Endothelial cell of umbilical vein (primary cell): ENCODE results near the gene TTC22. TPM values are rescaled to one million over a fixed set of nuclear protein-coding genes. Genes with fewer than 3 reads are reported as not detected.

Experiments
- BruUV-seq: library from RNA; stranded (reverse); fragments of 400-500 nt; replicated peaks from 2 replicates; lab custom pipeline; 2021; lab: Mats Ljungman, UMichigan
- CTCF ChIA-PET: fragments of 300-600, 350-600 bp; sonication (Branson Sonifier 250); formaldehyde crosslinking; loops from one replicate; lab custom pipeline; 2021; ENCODE audit warnings: antibody characterized with exemption, inconsistent platforms; lab: Charles Lee
- POLR2A ChIA-PET: fragments of 300-600, 350-600 bp; sonication (Branson Sonifier 250); formaldehyde crosslinking; loops from one replicate; lab custom pipeline; 2021; ENCODE audit warnings: antibody characterized with exemption, inconsistent platforms; lab: Charles Lee
- DNase-seq: peaks from one replicate; pipeline ENCODE4 v3.0.0-alpha.2; 2011; ENCODE audit warnings: low read depth, low spot score
- FAIRE-seq: peaks from 2 replicates; lab custom pipeline; 2011; peaks lifted over from hg19 to GRCh38; lab: Jason Lieb, UNC
- H2AFZ ChIP-seq: 2 replicates; pipeline ENCODE4 v1.6.0; 2012; ENCODE audit warnings: low read depth, low read length, control low read depth, inconsistent platforms
- H3K27ac ChIP-seq: 2 replicates; pipeline ENCODE4 v1.5.1; 2011; ENCODE audit warnings: low read depth, mild to moderate bottlenecking, control low read depth, low read length, moderate library complexity; ENCODE audit not compliant: insufficient read depth
- H3K27me3 ChIP-seq, 2 experiments: 2 replicates each; pipeline versions ENCODE4 v1.6.0 to v1.6.1; 2011; ENCODE audit warnings: low read length in 2 of 2, mixed read lengths in 1 of 2; ENCODE audit not compliant: control insufficient read depth in 2 of 2, insufficient read depth in 2 of 2
- H3K36me3 ChIP-seq, 2 experiments: 2 replicates in 1 of 2; 3 replicates in 1 of 2; pipeline ENCODE4 v1.5.1; 2011; ENCODE audit warnings: low read length in 2 of 2, mild to moderate bottlenecking in 1 of 2, moderate library complexity in 1 of 2; ENCODE audit not compliant: control insufficient read depth in 2 of 2, insufficient read depth in 2 of 2; ENCODE audit errors: extremely low read depth in 1 of 2
- H3K4me1 ChIP-seq: 3 replicates; pipeline ENCODE4 v1.5.1; 2011; ENCODE audit warnings: mild to moderate bottlenecking, low read length; ENCODE audit not compliant: control insufficient read depth, insufficient read depth; ENCODE audit errors: extremely low read depth
- H3K4me2 ChIP-seq: 2 replicates; pipeline ENCODE4 v1.6.1; 2011; ENCODE audit warnings: low read length, control low read depth, mixed read lengths; ENCODE audit not compliant: insufficient read depth
- H3K4me3 ChIP-seq, 3 experiments: fragments of 200-600 bp in 1 of 3; sonication (generic), shearing (Covaris generic) in 1 of 3; replicated peaks in 1 of 3; 2 replicates each; pipeline ENCODE4 v1.5.1; 2011 to 2016; ENCODE audit warnings: control low read depth in 3 of 3, low read length in 3 of 3, mild to moderate bottlenecking in 2 of 3, inconsistent platforms in 1 of 3, low read depth in 1 of 3, moderate library complexity in 1 of 3; ENCODE audit not compliant: insufficient read depth in 1 of 3
- H3K79me2 ChIP-seq: 2 replicates; pipeline ENCODE4 v1.6.0; 2012; ENCODE audit warnings: low read length, inconsistent platforms; ENCODE audit not compliant: control insufficient read depth, insufficient read depth
- H3K9ac ChIP-seq: replicated peaks from 2 replicates; pipeline ENCODE3; 2011; ENCODE audit warnings: low read length, control low read depth; ENCODE audit not compliant: insufficient read depth; ENCODE audit errors: extremely low read depth
- H3K9me1 ChIP-seq: replicated peaks from 3 replicates; pipeline ENCODE4 v1.6.0; 2011; ENCODE audit warnings: mild to moderate bottlenecking, low read length; ENCODE audit not compliant: control insufficient read depth, insufficient read depth; ENCODE audit errors: extremely low read depth
- H3K9me3 ChIP-seq: replicated peaks from 2 replicates; pipeline ENCODE4 v1.5.1; 2012; ENCODE audit warnings: low read length, inconsistent platforms; ENCODE audit not compliant: control insufficient read depth, insufficient read depth
- H4K20me1 ChIP-seq: replicated peaks from 2 replicates; pipeline ENCODE3; 2011; ENCODE audit warnings: mild to moderate bottlenecking, low read length; ENCODE audit not compliant: control insufficient read depth, insufficient read depth; ENCODE audit errors: extremely low read depth
- CTCF ChIP-seq, 2 donors: IDR thresholded peaks; 1 replicate in 1 of 2; 2 replicates in 1 of 2; pipeline ENCODE4 v1.5.1; 2011; ENCODE audit warnings: low read length in 2 of 2, mild to moderate bottlenecking in 2 of 2, moderate library complexity in 2 of 2, control low read depth in 1 of 2, inconsistent platforms in 1 of 2, low read depth in 1 of 2; ENCODE audit not compliant: insufficient read depth in 1 of 2; ENCODE audit errors: extremely low read depth in 1 of 2
- EZH2 ChIP-seq: IDR thresholded peaks from 2 replicates; pipeline ENCODE4 v1.6.1; 2012; ENCODE audit warnings: borderline replicate concordance, low read depth, mild to moderate bottlenecking, moderate library complexity, low read length, inconsistent platforms; ENCODE audit not compliant: severe bottlenecking
- FOS ChIP-seq: IDR thresholded peaks from 2 replicates; pipeline ENCODE4 v1.6.1; 2011; ENCODE audit warnings: mild to moderate bottlenecking, low read length, moderate library complexity, borderline replicate concordance; ENCODE audit not compliant: insufficient read depth
- GATA2 ChIP-seq: IDR thresholded peaks from 2 replicates; pipeline ENCODE4 v1.7.0; 2011; ENCODE audit warnings: low read depth, mild to moderate bottlenecking, moderate library complexity, mixed read lengths, low read length; ENCODE audit not compliant: insufficient read length, insufficient read depth
- JUN ChIP-seq: IDR thresholded peaks from 2 replicates; pipeline ENCODE4 v1.6.1; 2011; ENCODE audit warnings: borderline replicate concordance, low read depth; ENCODE audit not compliant: insufficient read length, insufficient read depth
- MAX ChIP-seq: IDR thresholded peaks from 2 replicates; pipeline ENCODE4 v1.6.1; 2011; ENCODE audit not compliant: insufficient read depth, insufficient read length
- MYC ChIP-seq: IDR thresholded peaks from one replicate; pipeline ENCODE4 v1.6.1; 2011; ENCODE audit warnings: mild to moderate bottlenecking, low read depth, low read length
- POLR2A ChIP-seq: IDR thresholded peaks from 2 replicates; pipeline ENCODE4 v1.6.1; 2012; ENCODE audit warnings: low read depth, mild to moderate bottlenecking, control low read depth, low read length
- POLR2AphosphoS5 ChIP-seq: IDR thresholded peaks from 2 replicates; pipeline ENCODE4 v1.6.1; 2012; ENCODE audit warnings: low read depth, mild to moderate bottlenecking, control low read depth, low read length, moderate library complexity; ENCODE audit not compliant: insufficient read depth
- dilution Hi-C: fragments of 300-500 bp; cut with MboI; formaldehyde crosslinking; loops from one replicate; pipeline ENCODE4 v1.15.0; 2019; ENCODE audit warnings: low sequenced_read_pairs; ENCODE audit not compliant: extremely low pct_ligation_motif_present
- intact Hi-C: fragments of 100-400 bp; cut with micrococcal nuclease; formaldehyde crosslinking; loops from one replicate; pipeline ENCODE4 v1.10.0; 2022
- polyA plus RNA-seq, 4 experiments: library from polyadenylated mRNA; depleted of rRNA in 3 of 4; stranded (reverse) in 3 of 4; unstranded in 1 of 4; fragments of >200 nt; gene quantifications; 2 replicates each; pipeline versions ENCODE4 v1.2.1 to v1.2.3, GENCODE V29; 2011 to 2012; ENCODE audit warnings: missing spikeins in 1 of 4
- total RNA-seq: library from RNA; stranded (reverse); gene quantifications from 2 replicates; pipeline ENCODE4 v1.2.3, GENCODE V29; 2021

Gene TTC22
- total and polyA plus RNA-seq, 2 donors (not counting 3 experiments of a cell fraction or from before 2014, with no cell fraction given): not detected

GRCh38 chr1:54839824-54840223, 38.7 kb upstream of the TTC22 start:
- H3K4me2 ChIP-seq: no peak overlapping the region
- ChIA-PET POLR2A (no interaction called here), CTCF (interaction anchor here (1.3 kb wide), 1 partner anchor 18 kb away, joined by 3 read pairs; no protein-coding TSS in a partner anchor)
- intact Hi-C loops: no loop called here
- H3K9me3 ChIP-seq: no peaks in the 10 kb centered on the region
- no peak overlapping the region for H3K4me3 ChIP-seq
- DNase-seq (no peak), FAIRE-seq (no peak)
- BruUV-seq: no TSS peak
- dilution Hi-C loops: no loop called here
- no peak for TF ChIP-seq MAX
- no peak for TF ChIP-seq MYC
- TF ChIP-seq POLR2A: no peak
- no peak for TF ChIP-seq EZH2
- TF ChIP-seq POLR2AphosphoS5: no peak
- TF ChIP-seq CTCF (IDR thresholded peaks at IDR 0.05; ENCODE audit: extremely low read depth in 1 of 2, insufficient read depth in 1 of 2, low read depth in 1 of 2, low read length in 2 of 2): no peak
- no peak for TF ChIP-seq FOS
- no peak for TF ChIP-seq JUN
- TF ChIP-seq GATA2: no peak
- no peak overlapping the region for H3K27ac ChIP-seq
- no peaks in the 10 kb centered on the region for H3K36me3 ChIP-seq
- no peaks in the 10 kb centered on the region for H3K79me2 ChIP-seq
- H2AFZ ChIP-seq: no peak overlapping the region
- H3K27me3 ChIP-seq: peaks cover 5 to 6% of the 10 kb centered on the region in 2 experiments
- no peak overlapping the region for H3K9ac ChIP-seq
- no peaks in the 10 kb centered on the region for H3K9me1 ChIP-seq
- no peaks in the 10 kb centered on the region for H4K20me1 ChIP-seq
- no peaks in the 10 kb centered on the region for H3K4me1 ChIP-seq
